ENCODE measurements around the gene HIF1A.

GRCh38 chr14:61654026-61654425 is 41.3 kb upstream of the HIF1A start:
- TF ChIP-seq EZH2 (IDR thresholded peaks at IDR 0.05; ENCODE audit: insufficient read depth, low read length) = no peak
- TF ChIP-seq CTCF (IDR thresholded peaks at IDR 0.05; ENCODE audit: insufficient read depth, low read depth, low read length) = no peak
